GM12878 (cell line): ENCODE results near the gene SRRM3. TPM values are rescaled to one million over a fixed set of nuclear protein-coding genes. Genes with fewer than 3 reads are reported as not detected.

Source experiments
- ATAC-seq: fragments of 200-7000 bp; cut with Tn5 transposase; 3 replicates; pipeline ENCODE4 v1.9.1; 2020; ENCODE audit warnings: mild to moderate bottlenecking, moderate library complexity
- BruUV-seq: library from RNA; stranded (reverse); fragments of 400-500 nt; replicated peaks from 2 replicates; lab custom pipeline; 2021; lab: Mats Ljungman, UMichigan
- CTCF ChIA-PET: fragments of 300-600 bp; sonication (Branson Sonifier 250); formaldehyde crosslinking; extraction: SDS; loops from one replicate; lab custom pipeline; 2021; ENCODE audit warnings: inconsistent platforms; lab: Yijun Ruan, JAX
- POLR2A ChIA-PET: fragments of 350-600 bp; formaldehyde crosslinking; extraction: SDS; loops from one replicate; lab custom pipeline; 2021; ENCODE audit warnings: inconsistent platforms; lab: Charles Lee
- RAD21 ChIA-PET: fragments of 300-600 bp; sonication (Branson Sonifier 250); formaldehyde crosslinking; loops from one replicate; lab custom pipeline; 2023; ENCODE audit warnings: antibody characterized with exemption; ENCODE audit not compliant: unreplicated experiment; lab: Charles Lee
- SMC1A ChIA-PET: fragments of 300-600 bp; sonication (Branson Sonifier 250); formaldehyde crosslinking; loops from one replicate; lab custom pipeline; 2023; ENCODE audit not compliant: unreplicated experiment, uncharacterized antibody; lab: Charles Lee
- DNase-seq: peaks from one replicate; pipeline ENCODE4 v3.0.0-alpha.2; 2011; ENCODE audit warnings: low read depth, low spot score
- FAIRE-seq: peaks from 3 replicates; lab custom pipeline; 2011; peaks lifted over from hg19 to GRCh38; lab: Jason Lieb, UNC
- H2AFZ ChIP-seq: 2 replicates; pipeline ENCODE4 v1.6.0; 2011; ENCODE audit warnings: low read depth, low read length, control low read depth; ENCODE audit not compliant: control insufficient read depth
- H3K27ac ChIP-seq: 2 replicates; pipeline ENCODE4 v1.5.1; 2011; ENCODE audit warnings: control low read depth; ENCODE audit not compliant: control insufficient read depth, insufficient read depth
- H3K27me3 ChIP-seq, 2 experiments: replicated peaks in 1 of 2; 2 replicates each; pipeline versions ENCODE4 v1.6.0 to v1.6.1; 2011; ENCODE audit warnings: low read length in 1 of 2; ENCODE audit not compliant: control insufficient read depth in 2 of 2, insufficient read depth in 2 of 2
- H3K36me3 ChIP-seq, 2 experiments: 2 replicates each; pipeline ENCODE4 v1.5.1; 2011; ENCODE audit warnings: low read length in 1 of 2; ENCODE audit not compliant: control insufficient read depth in 2 of 2, insufficient read depth in 2 of 2
- H3K4me1 ChIP-seq: 2 replicates; pipeline ENCODE4 v1.6.1; 2011; ENCODE audit warnings: mild to moderate bottlenecking, low read length, moderate library complexity, mixed read lengths; ENCODE audit not compliant: control insufficient read depth, insufficient read depth
- H3K4me2 ChIP-seq: 2 replicates; pipeline ENCODE4 v1.6.0; 2011; ENCODE audit warnings: control low read depth; ENCODE audit not compliant: control insufficient read depth, insufficient read depth
- H3K4me3 ChIP-seq: fragments of 200-600 bp; sonication (generic); 2 replicates; pipeline ENCODE4 v1.5.1; 2016
- H3K79me2 ChIP-seq: 2 replicates; pipeline ENCODE4 v1.6.0; 2011; ENCODE audit warnings: low read length; ENCODE audit not compliant: control insufficient read depth, insufficient read depth
- H3K9ac ChIP-seq: 2 replicates; pipeline ENCODE4 v1.8.0; 2011; ENCODE audit warnings: low read length, control low read depth, mixed read lengths; ENCODE audit not compliant: control insufficient read depth, insufficient read depth
- H3K9me3 ChIP-seq: replicated peaks from 3 replicates; pipeline ENCODE4 v1.5.1; 2011; ENCODE audit warnings: mild to moderate bottlenecking, low read length; ENCODE audit not compliant: control insufficient read depth, insufficient read depth
- H4K20me1 ChIP-seq: 2 replicates; pipeline ENCODE4 v1.6.0; 2011; ENCODE audit not compliant: control insufficient read depth, insufficient read depth
- CTCF ChIP-seq, 3 experiments: IDR thresholded peaks in 2 of 3; conservative IDR thresholded peaks in 1 of 3; 2 replicates each; pipeline ENCODE4 v1.5.1; 2011; ENCODE audit warnings: low read depth in 3 of 3, low read length in 3 of 3, mild to moderate bottlenecking in 3 of 3, control low read depth in 2 of 3, moderate library complexity in 2 of 3, inconsistent platforms in 1 of 3, mixed read lengths in 1 of 3; ENCODE audit not compliant: control insufficient read depth in 2 of 3, insufficient read depth in 1 of 3; ENCODE audit errors: extremely low read depth in 1 of 3
- CUX1 ChIP-seq: IDR thresholded peaks from 2 replicates; pipeline ENCODE4 v1.6.1; 2012; ENCODE audit warnings: improper control_type of control experiment, low read depth, low read length; ENCODE audit not compliant: insufficient replicate concordance
- DPF2 ChIP-seq: fragments of 450-650 bp; IDR thresholded peaks from 2 replicates; pipeline ENCODE4 v1.6.1; 2017; ENCODE audit warnings: mild to moderate bottlenecking
- ESRRA ChIP-seq: IDR thresholded peaks from 2 replicates; pipeline ENCODE4 v1.6.1; 2012; ENCODE audit warnings: mild to moderate bottlenecking, low read length, improper control_type of control experiment
- FOS ChIP-seq: IDR thresholded peaks from 3 replicates; pipeline ENCODE4 v1.6.1; 2011; ENCODE audit warnings: borderline replicate concordance; ENCODE audit not compliant: insufficient read length; ENCODE audit errors: extremely low read depth
- MYC ChIP-seq: IDR thresholded peaks from 2 replicates; pipeline ENCODE4 v1.6.1; 2011; ENCODE audit warnings: mild to moderate bottlenecking, low read length, moderate library complexity, inconsistent platforms; ENCODE audit not compliant: insufficient read depth, insufficient replicate concordance, insufficient read length, severe bottlenecking
- NFXL1 ChIP-seq: fragments of 450-650 bp; IDR thresholded peaks from 2 replicates; pipeline ENCODE4 v1.6.1; 2017; ENCODE audit warnings: antibody characterized with exemption, mild to moderate bottlenecking, borderline replicate concordance
- PAX8 ChIP-seq: fragments of 450-650 bp; IDR thresholded peaks from 2 replicates; pipeline ENCODE4 v1.6.1; 2017; ENCODE audit warnings: mild to moderate bottlenecking, moderate library complexity
- POLR2AphosphoS5 ChIP-seq: IDR thresholded peaks from 2 replicates; pipeline ENCODE4 v1.6.1; 2011; ENCODE audit warnings: mild to moderate bottlenecking, low read length, inconsistent platforms
- RBBP5 ChIP-seq: fragments of 200-600 bp; sonication (generic); conservative IDR thresholded peaks from 2 replicates; pipeline ENCODE4 v1.6.1; 2016
- RELA ChIP-seq: fragments of 450-650 bp; IDR thresholded peaks from 2 replicates; pipeline ENCODE4 v1.8.0; 2014; ENCODE audit warnings: borderline replicate concordance; ENCODE audit not compliant: partially characterized antibody
- TAF1 ChIP-seq: IDR thresholded peaks from 2 replicates; pipeline ENCODE4 v1.6.1; 2011; ENCODE audit warnings: mild to moderate bottlenecking, low read depth, low read length, borderline replicate concordance
- TARDBP ChIP-seq: IDR thresholded peaks from 2 replicates; pipeline ENCODE4 v1.6.1; 2016; ENCODE audit warnings: borderline replicate concordance
- USF2 ChIP-seq: IDR thresholded peaks from 2 replicates; pipeline ENCODE4 v1.6.1; 2011; ENCODE audit warnings: low read depth, low read length, improper control_type of control experiment, borderline replicate concordance
- in situ Hi-C: fragments of 300-500 bp; cut with MboI; formaldehyde crosslinking; loops from 9 replicates; pipeline ENCODE4 v1.14.3; 2018; ENCODE audit warnings: mixed read lengths
- intact Hi-C: fragments of 100-400 bp; cut with micrococcal nuclease; formaldehyde crosslinking; loops from one replicate; pipeline ENCODE4 v1.14.2; 2022; ENCODE audit not compliant: unreplicated experiment
- polyA plus RNA-seq, 11 experiments: library from polyadenylated mRNA; depleted of rRNA in 4 of 11; unstranded in 6 of 11; stranded (reverse) in 5 of 11; fragments of >200 nt; fragmentation: Nextera tagmentation in 4 of 11; fragmentation: Illumina TruSeq in 1 of 11; extraction: Ambion mirVana in 4 of 11; extraction: Trizol in 1 of 11; gene quantifications; 1 replicate in 1 of 11; 2 replicates in 10 of 11; pipeline versions ENCODE4 v1.2.1 to v1.2.3, GENCODE V29; 2011 to 2016; ENCODE audit warnings: inconsistent platforms in 2 of 11, missing spikeins in 2 of 11, low read depth in 1 of 11
- total RNA-seq, 4 experiments: library from RNA; depleted of rRNA in 3 of 4; stranded (reverse); fragments of >200 nt in 3 of 4; fragmentation: Illumina TruSeq in 1 of 4; extraction: Trizol in 1 of 4; gene quantifications; 2 replicates each; pipeline versions ENCODE4 v1.2.1 to v1.2.3, GENCODE V29; 2013 to 2021
- TF ChIP-seq, protein P1 (sequence below): fragments of 150-350 bp; IDR thresholded peaks from 2 replicates; pipeline ENCODE4 v1.6.1; 2014; ENCODE audit warnings: mild to moderate bottlenecking, low read depth, low read length

The SRRM3 gene
- total and polyA plus RNA-seq, 10 of the 15 experiments (the other 5 are each of a cell fraction or from before 2014, with no cell fraction given), result 0.03 to 0.15 (median 0.05) TPM; not detected in 6

GRCh38 chr7:76336094-76336493 lies 134.4 kb downstream of the SRRM3 start:
- ATAC-seq (no peak), FAIRE-seq (no peak), DNase-seq (no peak)
- in situ Hi-C loops (no loop called here), intact Hi-C loops (no loop called here)
- ChIA-PET RAD21 (no interaction called here), CTCF (interaction anchor here (1.4 kb wide), 1 partner anchor 17 kb away, joined by 4 read pairs; no protein-coding TSS in a partner anchor), SMC1A (no interaction called here), POLR2A (no interaction called here)
- Histone ChIP-seq H3K79me2 (peaks cover 71% of the 10 kb centered on the region), H3K27ac (no peak overlapping the region), H3K9me3 (no peaks in the 10 kb centered on the region), H4K20me1 (peaks cover 4% of the 10 kb centered on the region; the same call in 1 of the 2 replicates), H3K9ac (no peak overlapping the region), H3K27me3 (no peaks in the 10 kb centered on the region), H3K36me3 (peaks cover 5 to 9% of the 10 kb centered on the region in 2 experiments; a peak in 3 of 4 replicates), H3K4me2 (no peak overlapping the region), H3K4me3 (no peak overlapping the region), H3K4me1 (no peaks in the 10 kb centered on the region), H2AFZ (no peak overlapping the region)
- BruUV-seq, result no TSS peak
- TF ChIP-seq TARDBP (no peak), FOS (no peak), NFXL1 (no peak), CUX1 (no peak), CTCF (IDR thresholded peaks at IDR 0.05 in 2 of 3, conservative IDR thresholded peaks at IDR 0.05 in 1 of 3; ENCODE audit: control insufficient read depth in 2 of 3, extremely low read depth in 1 of 3, insufficient read depth in 1 of 3, low read depth in 3 of 3, low read length in 3 of 3) (no peak), MYC (no peak), POLR2AphosphoS5 (no peak), RELA (no peak), RBBP5 (no peak), TAF1 (no peak), DPF2 (no peak), USF2 (no peak), PAX8 (no peak), ESRRA (no peak)
- TF ChIP-seq, protein P1, sequence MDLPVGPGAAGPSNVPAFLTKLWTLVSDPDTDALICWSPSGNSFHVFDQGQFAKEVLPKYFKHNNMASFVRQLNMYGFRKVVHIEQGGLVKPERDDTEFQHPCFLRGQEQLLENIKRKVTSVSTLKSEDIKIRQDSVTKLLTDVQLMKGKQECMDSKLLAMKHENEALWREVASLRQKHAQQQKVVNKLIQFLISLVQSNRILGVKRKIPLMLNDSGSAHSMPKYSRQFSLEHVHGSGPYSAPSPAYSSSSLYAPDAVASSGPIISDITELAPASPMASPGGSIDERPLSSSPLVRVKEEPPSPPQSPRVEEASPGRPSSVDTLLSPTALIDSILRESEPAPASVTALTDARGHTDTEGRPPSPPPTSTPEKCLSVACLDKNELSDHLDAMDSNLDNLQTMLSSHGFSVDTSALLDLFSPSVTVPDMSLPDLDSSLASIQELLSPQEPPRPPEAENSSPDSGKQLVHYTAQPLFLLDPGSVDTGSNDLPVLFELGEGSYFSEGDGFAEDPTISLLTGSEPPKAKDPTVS, result no peak
